Fibroblast of pulmonary artery (primary cell): ENCODE results near the gene JKAMP.

Source experiments
- DNase-seq: peaks from one replicate; pipeline ENCODE4 v3.0.0-alpha.2; 2010; ENCODE audit warnings: low read depth
- H3K4me3 ChIP-seq: replicated peaks from 2 replicates; pipeline ENCODE4 v1.5.1; 2011; ENCODE audit warnings: low read depth, mild to moderate bottlenecking, control low read depth, low read length, moderate library complexity
- TF ChIP-seq, protein P1 (sequence below): IDR thresholded peaks from 2 replicates; pipeline ENCODE4 v1.5.1; 2011; ENCODE audit warnings: mild to moderate bottlenecking, control low read depth, low read length, inconsistent platforms; ENCODE audit errors: missing control alignments

The JKAMP gene

GRCh38 chr14:59510966-59511365 lies 26.6 kb downstream of the JKAMP start:
- TF ChIP-seq, protein P1, sequence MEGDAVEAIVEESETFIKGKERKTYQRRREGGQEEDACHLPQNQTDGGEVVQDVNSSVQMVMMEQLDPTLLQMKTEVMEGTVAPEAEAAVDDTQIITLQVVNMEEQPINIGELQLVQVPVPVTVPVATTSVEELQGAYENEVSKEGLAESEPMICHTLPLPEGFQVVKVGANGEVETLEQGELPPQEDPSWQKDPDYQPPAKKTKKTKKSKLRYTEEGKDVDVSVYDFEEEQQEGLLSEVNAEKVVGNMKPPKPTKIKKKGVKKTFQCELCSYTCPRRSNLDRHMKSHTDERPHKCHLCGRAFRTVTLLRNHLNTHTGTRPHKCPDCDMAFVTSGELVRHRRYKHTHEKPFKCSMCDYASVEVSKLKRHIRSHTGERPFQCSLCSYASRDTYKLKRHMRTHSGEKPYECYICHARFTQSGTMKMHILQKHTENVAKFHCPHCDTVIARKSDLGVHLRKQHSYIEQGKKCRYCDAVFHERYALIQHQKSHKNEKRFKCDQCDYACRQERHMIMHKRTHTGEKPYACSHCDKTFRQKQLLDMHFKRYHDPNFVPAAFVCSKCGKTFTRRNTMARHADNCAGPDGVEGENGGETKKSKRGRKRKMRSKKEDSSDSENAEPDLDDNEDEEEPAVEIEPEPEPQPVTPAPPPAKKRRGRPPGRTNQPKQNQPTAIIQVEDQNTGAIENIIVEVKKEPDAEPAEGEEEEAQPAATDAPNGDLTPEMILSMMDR: no peak
- H3K4me3 ChIP-seq: no peak overlapping the region
- no peak for DNase-seq

- no peak overlapping the region for H3K4me3 ChIP-seq
- DNase-seq: no peak
- TF ChIP-seq, protein P1: peak; percentile 56
Observed at GRCh38 chr14:59511916-59512575, 27.7 kb downstream of the JKAMP start.

DNA sequence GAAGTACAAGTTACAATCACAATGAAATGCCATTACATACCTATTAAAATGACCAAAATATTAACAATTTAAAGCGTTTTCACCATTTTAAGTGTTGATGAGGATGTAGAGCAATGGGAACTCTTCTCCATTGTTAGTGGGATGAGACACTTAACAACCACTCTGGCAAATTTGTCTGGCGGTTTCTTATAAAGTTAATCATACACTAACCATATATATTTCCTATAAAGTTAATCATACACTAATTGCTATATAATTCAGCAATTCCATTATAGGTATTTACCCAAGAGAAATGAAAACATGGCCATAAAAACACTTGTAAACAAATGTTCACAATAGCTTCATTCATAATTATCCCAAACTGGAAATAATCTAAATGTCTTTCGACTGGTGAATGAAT lies 35.9 kb downstream of the JKAMP start:
- H3K4me3 ChIP-seq: no peak overlapping the region
- TF ChIP-seq, protein P1: no peak
- DNase-seq: no peak

GRCh38 chr14:59529189-59529588 lies 44.9 kb downstream of the JKAMP start:
- DNase-seq: no peak
- no peak overlapping the region for H3K4me3 ChIP-seq
- TF ChIP-seq, protein P1: no peak

DNA sequence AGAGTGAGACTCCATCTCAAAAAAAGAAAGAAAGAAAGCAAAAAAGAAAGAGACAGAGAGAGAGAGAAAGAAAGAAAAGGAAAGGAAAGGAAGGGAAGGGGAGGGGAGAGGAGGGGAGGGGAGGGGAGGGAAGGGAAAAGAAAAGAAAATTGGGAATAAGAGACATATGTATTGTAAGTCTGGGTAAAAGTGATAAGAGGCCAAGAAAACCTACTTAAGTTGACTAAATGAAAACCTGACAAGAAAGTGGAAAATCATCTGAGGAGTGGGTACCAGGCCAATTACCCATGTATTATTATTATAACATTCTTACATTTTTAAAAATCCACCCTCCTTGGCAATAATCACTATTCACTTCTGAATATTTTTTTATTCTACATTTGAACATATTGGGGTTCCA lies 46.0 kb downstream of the JKAMP start:
- H3K4me3 ChIP-seq: no peak overlapping the region
- TF ChIP-seq, protein P1: no peak
- DNase-seq: no peak

- TF ChIP-seq, protein P1: no peak
- no peak for DNase-seq
- no peak overlapping the region for H3K4me3 ChIP-seq
Observed at GRCh38 chr14:59532419-59532818, 48.1 kb downstream of the JKAMP start.

GRCh38 chr14:59534361-59534987 lies 50.2 kb downstream of the JKAMP start:
- no peak for DNase-seq
- TF ChIP-seq, protein P1: no peak
- no peak overlapping the region for H3K4me3 ChIP-seq
